ENCODE data around the gene MX2.
A peak's percentile ranks its signal among the peaks of the same experiment; 100 is the strongest.
"Not testable (repeated sequence)": the region's sequence is repeated elsewhere in the genome, so short reads cannot be mapped to it uniquely, and the experiment has no call there.

Gene MX2

GRCh38 chr21:41361786-41362604 lies at the start of gene MX2:
Gene MX2 (plus strand): TSS chr21:41362027. CDS start chr21:41376907, 14,880 bp downstream.
- Mint-ChIP-seq H3K4me1 (ENCODE audit: low read depth) (peaks cover 63% of the 10 kb centered on the region), H3K27ac (peak within 1 kb of the TSS; percentile 96), H3K36me3 (ENCODE audit: low read depth) (peaks cover 7% of the 10 kb centered on the region), H3K27me3 (no peaks in the 10 kb centered on the region), H3K9me3 (no peaks in the 10 kb centered on the region), H3K4me3 (peak within 1 kb of the TSS; percentile 74)
- DNase-seq: peak; percentile 80

GRCh38 chr21:41313285-41314164 lies 48.3 kb upstream of the MX2 start:
- not testable (repeated sequence) for H3K9me3 Mint-ChIP-seq; H3K4me1 Mint-ChIP-seq (ENCODE audit: low read depth); H3K27ac Mint-ChIP-seq; H3K36me3 Mint-ChIP-seq (ENCODE audit: low read depth); H3K4me3 Mint-ChIP-seq; DNase-seq
- peaks cover 49% of the 10 kb centered on the region for H3K27me3 Mint-ChIP-seq

- no peak for DNase-seq
- Mint-ChIP-seq H3K4me1 (ENCODE audit: low read depth) (peaks cover 3% of the 10 kb centered on the region), H3K4me3 (no peak overlapping the region), H3K9me3 (no peaks in the 10 kb centered on the region), H3K36me3 (ENCODE audit: low read depth) (no peaks in the 10 kb centered on the region), H3K27ac (no peak overlapping the region), H3K27me3 (peaks cover 55% of the 10 kb centered on the region)
Measured at GRCh38 chr21:41315726-41316125, 46.1 kb upstream of the MX2 start.

GRCh38 chr21:41316200-41317062 lies 45.4 kb upstream of the MX2 start, which contains the start of gene FAM3B:
Gene FAM3B (plus strand): TSS chr21:41316801. CDS start chr21:41316880, 79 bp downstream.
- no peak for DNase-seq
- H3K36me3 Mint-ChIP-seq (ENCODE audit: low read depth): no peaks in the 10 kb centered on the region
- H3K27me3 Mint-ChIP-seq: peaks cover 59% of the 10 kb centered on the region
- H3K9me3 Mint-ChIP-seq: no peaks in the 10 kb centered on the region
- peaks cover 10% of the 10 kb centered on the region for H3K4me1 Mint-ChIP-seq (ENCODE audit: low read depth)
- H3K27ac Mint-ChIP-seq: no peak within 1 kb of the TSS
- H3K4me3 Mint-ChIP-seq: no peak within 1 kb of the TSS

GRCh38 chr21:41317063-41317392 lies 44.8 kb upstream of the MX2 start:
- H3K9me3 Mint-ChIP-seq: no peaks in the 10 kb centered on the region
- no peak overlapping the region for H3K27ac Mint-ChIP-seq
- H3K36me3 Mint-ChIP-seq (ENCODE audit: low read depth): no peaks in the 10 kb centered on the region
- H3K4me1 Mint-ChIP-seq (ENCODE audit: low read depth): peaks cover 13% of the 10 kb centered on the region
- no peak for DNase-seq
- H3K27me3 Mint-ChIP-seq: peaks cover 58% of the 10 kb centered on the region
- H3K4me3 Mint-ChIP-seq: no peak overlapping the region

- Mint-ChIP-seq H3K4me1 (ENCODE audit: low read depth) (peaks cover 13% of the 10 kb centered on the region), H3K4me3 (no peak overlapping the region), H3K27ac (no peak overlapping the region), H3K36me3 (ENCODE audit: low read depth) (no peaks in the 10 kb centered on the region), H3K9me3 (no peaks in the 10 kb centered on the region), H3K27me3 (peaks cover 59% of the 10 kb centered on the region)
- no peak for DNase-seq
Measured at GRCh38 chr21:41317458-41317857, 44.4 kb upstream of the MX2 start.

- Mint-ChIP-seq H3K9me3 (no peaks in the 10 kb centered on the region), H3K27me3 (peaks cover 56% of the 10 kb centered on the region), H3K4me3 (no peak overlapping the region), H3K4me1 (ENCODE audit: low read depth) (peaks cover 13% of the 10 kb centered on the region), H3K36me3 (ENCODE audit: low read depth) (no peaks in the 10 kb centered on the region), H3K27ac (no peak overlapping the region)
- DNase-seq: no peak
Measured at GRCh38 chr21:41318218-41318617, 43.6 kb upstream of the MX2 start.

- no peaks in the 10 kb centered on the region for H3K9me3 Mint-ChIP-seq
- no peak for DNase-seq
- H3K36me3 Mint-ChIP-seq (ENCODE audit: low read depth): no peaks in the 10 kb centered on the region
- H3K4me3 Mint-ChIP-seq: no peak overlapping the region
- H3K27me3 Mint-ChIP-seq: peaks cover 56% of the 10 kb centered on the region
- H3K4me1 Mint-ChIP-seq (ENCODE audit: low read depth): peaks cover 13% of the 10 kb centered on the region
- no peak overlapping the region for H3K27ac Mint-ChIP-seq
Measured at GRCh38 chr21:41319273-41319672, 42.6 kb upstream of the MX2 start.

- Mint-ChIP-seq H3K36me3 (ENCODE audit: low read depth) (no peaks in the 10 kb centered on the region), H3K27me3 (peaks cover 37% of the 10 kb centered on the region), H3K9me3 (no peaks in the 10 kb centered on the region), H3K4me3 (no peak overlapping the region), H3K27ac (no peak overlapping the region), H3K4me1 (ENCODE audit: low read depth) (peaks cover 13% of the 10 kb centered on the region)
- no peak for DNase-seq
Measured at GRCh38 chr21:41321211-41321907, 40.5 kb upstream of the MX2 start.

GRCh38 chr21:41321908-41322495 lies 39.8 kb upstream of the MX2 start:
- Mint-ChIP-seq H3K4me3 (no peak overlapping the region), H3K27me3 (peaks cover 33% of the 10 kb centered on the region), H3K9me3 (no peaks in the 10 kb centered on the region), H3K4me1 (ENCODE audit: low read depth) (peaks cover 13% of the 10 kb centered on the region), H3K36me3 (ENCODE audit: low read depth) (no peaks in the 10 kb centered on the region), H3K27ac (no peak overlapping the region)
- no peak for DNase-seq

- DNase-seq: no peak
- H3K36me3 Mint-ChIP-seq (ENCODE audit: low read depth): no peaks in the 10 kb centered on the region
- H3K4me3 Mint-ChIP-seq: no peak overlapping the region
Measured at GRCh38 chr21:41322496-41323382, 39.1 kb upstream of the MX2 start.

GRCh38 chr21:41325138-41325912 lies 36.5 kb upstream of the MX2 start:
- peaks cover 13% of the 10 kb centered on the region for H3K27me3 Mint-ChIP-seq
- no peaks in the 10 kb centered on the region for H3K9me3 Mint-ChIP-seq
- H3K36me3 Mint-ChIP-seq (ENCODE audit: low read depth): no peaks in the 10 kb centered on the region
- no peak for DNase-seq
- H3K27ac Mint-ChIP-seq: no peak overlapping the region
- no peak overlapping the region for H3K4me3 Mint-ChIP-seq
- peaks cover 11% of the 10 kb centered on the region for H3K4me1 Mint-ChIP-seq (ENCODE audit: low read depth)

More at GRCh38 chr21:41322496-41323382, 39.1 kb upstream of the MX2 start:
- peaks cover 26% of the 10 kb centered on the region for H3K27me3 Mint-ChIP-seq
- H3K4me1 Mint-ChIP-seq (ENCODE audit: low read depth): peaks cover 11% of the 10 kb centered on the region
- no peaks in the 10 kb centered on the region for H3K9me3 Mint-ChIP-seq
- H3K27ac Mint-ChIP-seq: no peak overlapping the region
